ENCODE measurements around the gene GPR150.
"Not testable (repeated sequence)": the region's sequence is repeated elsewhere in the genome, so short reads cannot be mapped to it uniquely, and the experiment has no call there.

Gene GPR150

GRCh38 chr5:95626701-95627100 lies 6.8 kb downstream of the GPR150 start:
- DNase-seq = no peak

DNA sequence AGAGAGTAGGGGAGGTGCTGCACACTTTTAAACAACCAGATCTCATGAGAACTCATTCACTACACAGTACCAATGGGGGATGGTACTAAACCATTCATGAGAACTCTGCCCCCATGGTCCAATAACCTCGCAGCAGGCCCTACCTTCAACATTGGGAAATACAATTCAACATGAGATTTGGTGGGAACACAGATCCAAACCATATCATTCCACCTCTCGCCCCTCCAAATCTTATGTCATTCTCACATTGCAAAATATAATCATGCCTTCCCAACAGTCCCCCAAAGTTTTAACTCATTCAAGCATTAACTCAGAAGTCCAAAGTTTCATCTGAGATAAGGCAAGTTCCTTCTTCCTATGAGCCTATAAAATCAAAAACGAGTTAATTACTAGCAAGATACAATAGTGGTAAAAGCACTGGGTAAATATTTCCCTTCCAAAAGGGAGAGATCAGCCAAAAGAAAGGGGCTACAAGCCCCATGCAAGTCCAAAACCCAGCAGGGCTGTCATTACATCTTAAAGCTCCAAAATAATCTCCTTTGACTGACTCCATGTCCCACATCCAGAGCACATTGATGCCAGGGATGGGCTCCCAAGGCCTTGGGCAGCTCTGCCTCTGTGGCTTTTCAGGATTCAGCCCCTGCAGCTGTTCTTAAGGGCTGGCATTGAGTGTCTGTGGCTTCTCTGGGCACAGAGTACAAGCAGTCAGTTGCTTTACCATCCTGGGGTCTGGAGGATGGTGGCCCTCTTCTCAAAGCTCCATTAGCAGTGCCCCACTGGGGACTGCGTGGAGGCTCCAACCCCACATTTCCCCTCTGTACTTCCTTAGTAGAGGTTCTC lies 8.3 kb downstream of the GPR150 start:
- no peak for DNase-seq

- no peak for DNase-seq
Observed at GRCh38 chr5:95628933-95629332, 9.0 kb downstream of the GPR150 start.

- DNase-seq = no peak
Observed at GRCh38 chr5:95630394-95630917, 10.6 kb downstream of the GPR150 start.

- no peak for DNase-seq
Observed at GRCh38 chr5:95631255-95631958, 11.5 kb downstream of the GPR150 start.

DNA sequence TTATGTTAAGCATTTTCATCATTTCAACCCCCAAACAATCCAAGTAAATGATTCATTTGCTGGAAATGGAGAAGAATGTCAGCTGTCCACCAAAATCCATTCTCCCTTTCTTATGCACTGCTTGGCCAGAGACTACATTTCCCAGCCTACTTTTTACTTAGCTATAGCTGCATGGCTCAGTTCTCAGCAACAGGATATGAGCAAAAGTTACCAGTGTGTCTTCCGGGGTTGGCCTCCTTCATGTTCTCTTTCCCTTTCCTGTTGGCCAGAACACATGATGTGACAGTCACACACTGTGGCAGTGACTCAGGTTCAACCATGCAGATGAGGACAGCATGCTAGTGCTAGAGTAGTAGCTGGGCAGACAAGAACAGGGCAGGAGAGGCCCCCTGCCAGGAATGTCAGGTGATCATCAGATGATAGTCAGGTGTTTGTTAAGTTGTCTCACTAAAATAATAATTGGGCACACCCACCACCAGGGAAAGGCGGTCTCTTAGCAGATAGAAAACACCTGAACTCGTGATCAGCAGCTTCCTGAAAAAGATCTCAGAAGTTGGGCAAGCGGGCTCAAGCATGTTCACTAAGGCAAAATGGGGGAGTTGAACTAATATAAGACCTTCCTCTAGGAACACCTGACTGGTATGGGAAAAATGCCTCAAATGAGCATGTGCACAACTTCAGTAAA lies 12.2 kb downstream of the GPR150 start:
- no peak for DNase-seq

- not testable (repeated sequence) for DNase-seq
Observed at GRCh38 chr5:95632942-95633341, 13.1 kb downstream of the GPR150 start.

- DNase-seq = no peak
Observed at GRCh38 chr5:95633671-95634070, 13.8 kb downstream of the GPR150 start.

DNA sequence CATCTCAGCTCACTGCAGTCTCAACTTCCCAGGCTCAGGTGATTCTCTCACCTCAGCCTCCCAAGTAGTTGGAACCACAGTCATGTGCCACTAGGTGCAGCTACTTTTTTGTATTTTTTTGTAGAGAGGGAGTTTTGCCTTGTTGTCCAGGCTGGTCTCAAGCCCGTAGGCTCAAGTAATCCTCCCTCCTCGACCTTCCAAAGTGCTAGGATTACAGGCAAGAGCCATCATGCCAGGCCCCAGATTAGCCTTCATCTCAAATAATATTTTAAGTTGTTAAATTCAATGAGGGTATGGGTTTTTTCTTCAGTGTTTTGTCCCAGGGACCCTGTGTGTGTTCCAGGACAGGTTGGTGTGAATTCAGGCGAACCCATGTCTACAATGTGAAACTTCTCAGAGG lies 14.2 kb downstream of the GPR150 start:
- DNase-seq = no peak

- DNase-seq = no peak
Observed at GRCh38 chr5:95638632-95639031, 18.7 kb downstream of the GPR150 start.

GRCh38 chr5:95641741-95642220 lies 21.9 kb downstream of the GPR150 start:
- DNase-seq = no peak

DNA sequence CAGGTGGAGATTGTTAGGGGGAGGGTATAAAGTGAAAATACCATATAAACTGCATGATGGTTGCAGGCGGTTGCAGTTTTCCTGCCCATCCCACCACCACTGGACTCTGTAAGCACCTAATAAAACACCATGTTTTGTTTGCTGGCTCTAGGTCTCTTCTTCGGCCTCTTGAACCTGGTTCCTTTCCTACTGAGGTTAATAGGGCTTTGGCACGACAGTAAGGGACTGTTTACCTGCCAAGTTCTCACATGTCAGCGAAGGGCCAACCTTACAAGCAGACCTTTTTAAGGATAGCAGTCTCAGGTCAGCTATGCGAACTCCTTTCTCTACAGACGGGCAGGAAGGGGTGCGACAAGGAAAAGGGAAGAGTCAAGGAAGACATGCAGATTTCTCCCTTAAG lies 23.3 kb downstream of the GPR150 start:
- DNase-seq = no peak

GRCh38 chr5:95644351-95645042 lies 24.6 kb downstream of the GPR150 start:
- no peak for DNase-seq

GRCh38 chr5:95646226-95646568 lies 26.3 kb downstream of the GPR150 start:
- DNase-seq = not testable (repeated sequence)

DNA sequence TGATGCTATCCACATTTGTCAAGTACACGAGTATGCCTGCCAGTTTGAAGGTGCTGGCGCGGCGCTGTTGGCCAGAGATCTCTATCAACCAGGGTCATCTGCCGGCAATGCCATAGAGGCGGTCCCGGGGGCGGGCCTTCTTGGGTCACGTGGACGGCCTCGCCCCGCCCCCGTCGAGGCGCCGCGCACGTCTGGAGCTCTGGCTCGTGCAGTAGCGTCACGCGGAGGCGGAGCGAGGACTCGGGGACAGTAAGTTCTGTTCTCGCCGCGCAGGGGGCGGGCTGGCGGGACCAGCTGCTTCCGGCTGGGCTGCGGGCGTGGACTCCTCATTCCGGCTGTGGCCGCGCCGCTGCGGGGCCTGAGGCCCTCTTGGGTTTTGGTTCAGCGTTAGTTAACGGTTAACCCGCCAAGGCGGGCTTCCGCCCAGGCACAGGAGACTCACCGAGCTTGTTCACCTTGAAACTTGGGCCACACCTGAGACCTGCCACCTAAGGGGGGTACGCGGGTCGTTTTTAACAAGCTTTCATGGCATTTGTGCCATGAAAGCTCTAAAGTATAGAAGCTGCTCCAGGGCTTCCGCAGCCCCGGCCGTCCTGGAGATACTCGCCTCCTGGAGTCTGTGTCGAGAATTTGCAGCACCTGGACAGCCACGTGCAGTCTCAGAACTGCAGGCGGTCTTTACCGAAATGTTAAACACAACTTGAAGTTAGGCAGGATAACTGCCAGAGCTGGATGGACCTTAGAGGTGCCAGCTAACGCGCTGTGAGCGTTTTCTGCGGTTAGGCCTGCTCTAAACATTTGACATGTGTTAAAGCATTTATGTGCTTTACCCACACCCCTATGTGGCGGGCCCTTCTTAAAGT lies 26.9 kb downstream of the GPR150 start, which contains the start of gene RFESD:
Gene RFESD (plus strand): TSS at position 209 of the 863 bp plus-strand sequence. CDS start 5,495 bp downstream, outside the sequence.
- peak; percentile 88 for DNase-seq

GRCh38 chr5:95647886-95648860 lies 28.3 kb downstream of the GPR150 start:
- DNase-seq = no peak

GRCh38 chr5:95649274-95649673 lies 29.4 kb downstream of the GPR150 start:
- DNase-seq = no peak

DNA sequence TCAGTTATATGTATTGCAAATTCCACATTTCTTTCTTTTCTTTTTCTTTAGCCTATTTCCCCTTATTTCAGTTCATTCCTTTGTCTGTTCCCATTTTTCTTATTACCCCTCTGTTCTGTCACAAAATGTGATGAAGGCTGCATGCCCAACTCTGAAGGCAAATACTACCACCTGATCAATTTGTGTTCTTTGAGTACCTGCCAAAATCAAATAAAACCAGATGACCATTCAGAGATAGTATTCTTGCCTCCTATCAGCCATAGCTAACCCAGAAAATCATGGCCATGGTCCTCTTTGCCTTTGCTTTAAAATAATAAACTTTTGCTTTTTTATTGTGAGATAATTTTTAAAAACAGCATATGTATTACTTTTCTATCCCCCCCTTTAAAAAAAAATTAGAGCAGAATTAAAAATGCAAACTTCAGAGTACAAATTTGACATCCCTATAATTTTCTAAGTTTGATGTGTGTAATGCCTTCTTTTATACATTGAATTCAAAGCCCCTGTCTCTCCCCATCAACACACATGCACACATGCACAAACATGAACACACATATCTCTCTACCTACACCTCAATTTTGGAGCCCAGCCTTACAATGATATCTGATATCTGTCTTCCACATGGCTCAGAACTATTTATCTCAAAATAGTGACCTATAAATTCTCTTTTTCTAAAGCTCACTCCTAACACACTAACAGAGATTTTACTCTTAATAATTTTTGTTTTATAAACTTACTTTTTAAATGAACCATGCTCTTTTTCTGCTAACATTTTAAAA lies 30.1 kb downstream of the GPR150 start:
- DNase-seq = no peak

- no peak for DNase-seq
Observed at GRCh38 chr5:95652849-95653248, 33.0 kb downstream of the GPR150 start.

GRCh38 chr5:95654196-95654595 lies 34.3 kb downstream of the GPR150 start:
- DNase-seq = no peak

Measured in DMS153 (cell line).